HTERT RPE-1 (cell line): ENCODE measurements around the gene ARHGAP42.

ENCODE experiments used
- in situ Hi-C: fragments of 300-500 bp; cut with MboI; formaldehyde crosslinking; loops from 4 replicates; pipeline ENCODE4 v1.14.3; 2020; ENCODE audit warnings: low sequenced_read_pairs

ARHGAP42 gene

GRCh38 chr11:100680070-100680469 is 7.0 kb upstream of the ARHGAP42 start:
- in situ Hi-C loops: no loop called here

GRCh38 chr11:100681064-100681502 is 6.0 kb upstream of the ARHGAP42 start:
- in situ Hi-C loops: no loop called here

- in situ Hi-C loops: no loop called here
These were observed 4.7 kb upstream of the ARHGAP42 start for GRCh38 chr11:100682247-100682969.

- in situ Hi-C loops: no loop called here
These were observed 4.0 kb upstream of the ARHGAP42 start for GRCh38 chr11:100683126-100683525.

GRCh38 chr11:100684101-100685065 is 2.7 kb upstream of the ARHGAP42 start:
- in situ Hi-C loops: no loop called here

GRCh38 chr11:100686476-100687053 is 523 bp upstream of the ARHGAP42 start:
- in situ Hi-C loops: no loop called here

- in situ Hi-C loops: no loop called here
These were observed 725 bp downstream of the ARHGAP42 start for GRCh38 chr11:100687630-100688395.

- in situ Hi-C loops: no loop called here
These were observed 2.1 kb downstream of the ARHGAP42 start for GRCh38 chr11:100689141-100689540.

GRCh38 chr11:100691896-100692653 is 5.0 kb downstream of the ARHGAP42 start:
- in situ Hi-C loops: no loop called here

- in situ Hi-C loops: no loop called here
These were observed 8.8 kb downstream of the ARHGAP42 start for GRCh38 chr11:100695911-100696310.

- in situ Hi-C loops: no loop called here
These were observed 16.1 kb downstream of the ARHGAP42 start for GRCh38 chr11:100703139-100703538.

GRCh38 chr11:100703801-100704575 is 16.9 kb downstream of the ARHGAP42 start:
- in situ Hi-C loops: no loop called here

GRCh38 chr11:100705447-100705846 is 18.4 kb downstream of the ARHGAP42 start:
- in situ Hi-C loops: no loop called here

GRCh38 chr11:100706179-100706578 is 19.1 kb downstream of the ARHGAP42 start:
- in situ Hi-C loops: no loop called here

GRCh38 chr11:100709233-100709957 is 22.3 kb downstream of the ARHGAP42 start:
- in situ Hi-C loops: no loop called here

- in situ Hi-C loops: no loop called here
These were observed 24.9 kb downstream of the ARHGAP42 start for GRCh38 chr11:100711984-100712383.

- in situ Hi-C loops: no loop called here
These were observed 25.5 kb downstream of the ARHGAP42 start for GRCh38 chr11:100712583-100712982.

- in situ Hi-C loops: no loop called here
These were observed 28.2 kb downstream of the ARHGAP42 start for GRCh38 chr11:100715165-100715761.
